Activated CD4-positive, alpha-beta T cell treated with anti-CD3 and anti-CD28 coated beads for 24 hours (primary cell): ENCODE results near the gene ELAVL1.
"Not testable (repeated sequence)": the region's sequence is repeated elsewhere in the genome, so short reads cannot be mapped to it uniquely, and the experiment has no call there.

Source experiments
- DNase-seq, 2 donors: peaks; one replicate each; pipeline ENCODE4 v3.0.0-alpha.2; 2020; ENCODE audit warnings: low read depth in 2 of 2

The ELAVL1 gene

DNA sequence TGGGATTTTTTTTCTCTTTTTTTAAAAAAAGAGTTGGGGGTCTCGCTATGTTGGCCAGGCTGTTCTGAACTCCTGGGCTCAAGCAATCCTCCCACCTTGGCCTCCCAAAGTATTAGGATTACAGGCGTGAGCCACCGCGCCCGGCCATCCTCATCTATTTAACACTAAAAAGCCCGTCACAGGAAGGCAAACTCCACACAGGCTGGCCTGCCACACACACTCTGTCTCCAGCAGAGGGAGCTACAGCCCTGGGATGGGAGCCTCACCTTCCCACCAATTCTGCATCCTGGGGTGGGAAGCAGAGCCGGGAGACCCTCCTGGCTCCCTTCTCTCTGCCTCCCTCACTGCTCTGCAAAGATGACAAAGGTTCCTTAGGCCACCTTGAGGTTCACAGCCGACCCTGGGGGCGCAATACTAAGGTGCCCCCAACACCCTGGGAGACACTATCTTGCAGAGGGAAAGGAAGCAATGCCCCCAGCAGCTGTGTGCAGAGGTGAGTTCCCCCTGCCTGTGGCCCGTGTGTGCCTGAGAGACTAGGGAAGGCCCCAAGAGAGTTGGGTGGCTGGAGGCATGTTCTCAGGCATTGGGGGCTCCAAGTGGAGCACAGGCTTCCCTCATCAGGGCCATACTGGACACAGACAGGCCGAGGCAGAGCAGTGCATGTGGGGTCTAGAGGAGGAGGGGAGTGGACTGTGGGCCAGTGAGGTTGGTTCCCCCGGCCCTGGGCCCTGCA is 34.6 kb downstream of the ELAVL1 start:
- peak in 1 of 2 donors; percentile 22 for DNase-seq

DNA sequence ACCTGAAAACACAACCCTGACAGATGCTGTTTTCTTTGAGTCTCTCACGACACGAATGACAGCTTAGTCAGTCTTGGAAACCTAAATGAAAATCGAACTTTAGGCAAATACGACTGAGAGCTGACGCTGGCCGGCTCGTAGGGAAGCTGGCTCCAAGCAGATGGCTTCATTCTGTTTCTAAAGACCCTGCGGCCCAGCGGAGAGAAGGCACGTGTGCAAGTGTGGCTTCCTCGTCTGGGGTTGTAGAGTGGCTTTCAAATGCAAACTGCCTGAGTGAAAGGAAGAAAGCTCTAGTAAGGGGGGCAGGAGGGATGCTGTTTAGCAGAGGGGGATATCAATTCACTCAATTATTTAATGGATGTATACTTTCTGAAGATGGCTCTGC is 35.9 kb downstream of the ELAVL1 start:
- DNase-seq: no peak

DNA sequence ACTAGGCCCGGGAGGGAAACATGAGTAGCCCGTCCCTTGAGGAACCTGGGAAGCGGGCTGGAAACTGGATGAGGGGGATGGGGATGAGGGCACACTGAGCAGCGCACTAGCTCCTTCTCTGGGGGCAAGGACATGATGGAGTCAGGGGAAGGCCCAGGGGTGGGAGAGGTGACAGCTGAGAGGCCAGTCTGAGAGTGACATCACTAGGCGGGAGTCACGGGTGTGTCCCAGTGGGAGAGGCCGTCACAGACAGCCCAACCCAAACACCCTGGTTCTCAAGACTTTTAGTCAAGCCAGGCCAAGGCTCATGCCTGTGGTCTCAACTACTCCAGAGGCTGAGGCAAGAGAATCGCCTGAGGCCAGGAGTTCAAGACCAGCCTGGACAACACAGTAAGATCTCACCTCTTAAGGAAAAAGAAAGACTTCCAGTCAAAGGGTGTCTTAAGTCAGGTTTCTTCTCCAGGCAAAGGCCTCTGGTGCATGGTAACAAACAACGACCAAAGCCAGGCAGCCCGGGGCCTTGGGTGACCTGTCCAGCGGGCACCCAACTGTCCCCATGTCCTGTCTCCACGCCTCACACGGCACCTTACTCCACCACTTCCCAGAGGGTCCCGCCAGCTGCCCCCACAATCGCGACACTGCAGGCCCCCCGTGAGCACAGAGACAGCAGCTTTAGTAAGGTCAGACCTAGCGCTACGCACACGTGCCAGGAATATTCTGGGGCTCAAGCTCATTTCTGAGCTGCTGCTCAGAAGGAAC is 36.5 kb downstream of the ELAVL1 start:
- DNase-seq: no peak

DNA sequence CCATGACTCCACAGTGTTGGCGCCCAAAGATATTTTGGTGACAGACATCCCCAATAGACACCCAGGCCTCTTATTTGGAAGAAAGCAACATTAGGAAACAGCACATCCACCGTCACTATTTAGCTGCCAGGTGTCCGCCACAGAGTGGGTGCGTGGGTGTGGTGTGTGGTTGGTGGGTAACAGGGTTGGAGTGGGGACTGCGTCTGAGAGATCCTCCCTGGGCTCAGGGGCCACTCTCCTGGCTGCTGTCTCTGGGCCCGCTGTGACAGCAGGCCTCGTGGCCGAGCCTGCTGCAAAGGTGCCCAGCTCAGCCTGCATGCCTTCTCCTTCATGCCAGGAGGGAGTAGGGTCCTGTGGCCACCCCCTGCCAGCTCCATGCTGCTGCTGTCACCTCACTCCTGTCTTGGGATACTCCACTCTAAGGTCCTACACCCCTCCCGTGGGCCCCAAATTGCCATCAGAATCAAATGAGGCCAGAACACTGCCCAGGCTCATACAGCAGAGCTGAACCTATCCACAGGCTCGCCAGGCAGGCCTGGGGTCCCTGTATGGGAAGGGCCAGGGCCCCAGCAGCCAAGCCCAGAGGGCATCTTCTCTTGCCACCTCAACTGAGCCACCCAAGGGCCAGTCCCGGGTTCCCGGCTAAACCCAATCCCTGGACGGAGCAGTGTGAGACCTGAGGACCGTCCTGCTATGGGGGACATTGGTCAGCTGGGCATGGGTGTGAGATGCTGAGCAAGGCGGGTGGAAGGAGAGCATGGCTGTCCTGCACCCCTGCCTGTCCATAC is 37.2 kb downstream of the ELAVL1 start:
- DNase-seq: no peak

DNA sequence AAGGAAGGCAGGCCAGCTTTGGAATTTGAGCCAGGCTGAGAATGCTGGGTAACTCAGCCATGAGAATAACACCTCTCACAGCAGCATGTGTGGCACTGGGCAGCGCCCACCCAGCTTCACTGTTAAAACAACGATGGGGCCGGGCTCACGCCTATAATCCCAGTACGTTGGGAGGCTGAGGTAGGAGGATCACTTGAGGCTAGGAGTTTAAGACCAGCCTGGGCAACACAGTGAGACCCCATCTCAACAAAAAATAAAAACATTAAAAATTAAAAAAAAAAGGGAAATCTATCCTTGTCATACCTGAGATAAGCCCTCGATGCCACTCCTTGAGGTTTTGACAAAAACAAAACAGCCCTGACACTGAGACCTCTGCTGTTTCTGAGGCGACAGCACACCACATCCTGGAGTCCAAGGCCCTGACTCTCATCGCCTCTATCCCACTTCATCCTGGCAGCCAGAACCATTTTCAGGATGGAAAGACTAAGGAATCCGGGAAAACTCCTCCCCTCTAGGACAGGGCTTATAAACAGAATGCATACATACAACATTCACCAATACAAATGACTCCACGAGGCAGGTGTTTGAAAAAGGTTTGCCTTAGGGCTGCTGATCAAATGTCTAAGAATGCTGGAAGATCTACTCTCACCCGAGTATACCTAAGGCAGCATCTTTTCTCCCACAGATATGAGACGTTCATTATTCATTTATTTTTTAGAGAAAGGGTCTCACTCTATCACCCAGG is 39.3 kb downstream of the ELAVL1 start:
- no peak for DNase-seq

DNA sequence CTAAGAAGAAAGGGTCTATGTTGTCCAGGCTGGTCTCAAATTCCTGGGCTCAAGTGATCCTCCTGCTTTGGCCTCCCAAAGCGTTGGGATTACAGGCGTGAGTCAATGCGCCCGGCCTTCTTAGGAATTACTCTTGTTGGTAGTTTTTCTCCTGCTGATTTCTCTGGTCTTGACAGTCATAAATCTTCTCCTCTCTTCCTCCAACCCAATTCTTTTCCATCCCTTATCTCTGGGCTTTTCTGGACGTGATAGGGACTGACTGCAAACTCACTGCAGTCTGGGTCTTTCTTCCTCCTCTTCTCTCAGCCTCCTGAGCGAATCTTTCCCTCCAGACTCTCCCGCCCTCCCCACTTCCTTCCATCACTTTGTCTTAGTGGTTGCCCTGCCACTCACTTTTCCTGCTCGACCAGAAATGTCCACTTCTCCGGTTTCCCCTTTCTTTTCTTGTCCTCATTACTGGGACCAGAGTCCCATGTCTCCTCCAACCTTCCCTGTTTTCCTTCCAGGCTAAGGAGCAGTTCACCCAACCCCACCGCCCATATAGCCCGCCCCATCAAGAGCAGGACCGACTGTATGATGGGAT is 40.1 kb downstream of the ELAVL1 start:
- no peak for DNase-seq

DNA sequence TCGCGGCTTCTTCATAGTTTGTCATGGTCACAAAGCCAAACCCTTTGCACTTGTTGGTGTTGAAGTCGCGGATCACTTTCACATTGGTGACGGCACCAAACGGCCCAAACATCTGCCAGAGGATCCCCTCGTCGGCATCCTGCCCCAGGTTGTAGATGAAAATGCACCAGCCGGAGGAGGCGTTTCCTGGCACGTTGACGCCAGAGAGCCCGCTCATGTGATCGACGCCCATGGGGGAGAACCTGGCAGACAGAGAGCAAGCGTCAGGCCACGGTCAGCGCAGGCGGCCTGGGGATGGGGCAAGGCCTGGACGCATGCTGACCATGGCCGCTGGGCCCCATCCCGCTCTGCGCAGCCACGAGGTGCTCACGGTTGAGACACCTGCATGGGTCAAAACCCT is 41.9 kb downstream of the ELAVL1 start:
- DNase-seq: no peak

DNA sequence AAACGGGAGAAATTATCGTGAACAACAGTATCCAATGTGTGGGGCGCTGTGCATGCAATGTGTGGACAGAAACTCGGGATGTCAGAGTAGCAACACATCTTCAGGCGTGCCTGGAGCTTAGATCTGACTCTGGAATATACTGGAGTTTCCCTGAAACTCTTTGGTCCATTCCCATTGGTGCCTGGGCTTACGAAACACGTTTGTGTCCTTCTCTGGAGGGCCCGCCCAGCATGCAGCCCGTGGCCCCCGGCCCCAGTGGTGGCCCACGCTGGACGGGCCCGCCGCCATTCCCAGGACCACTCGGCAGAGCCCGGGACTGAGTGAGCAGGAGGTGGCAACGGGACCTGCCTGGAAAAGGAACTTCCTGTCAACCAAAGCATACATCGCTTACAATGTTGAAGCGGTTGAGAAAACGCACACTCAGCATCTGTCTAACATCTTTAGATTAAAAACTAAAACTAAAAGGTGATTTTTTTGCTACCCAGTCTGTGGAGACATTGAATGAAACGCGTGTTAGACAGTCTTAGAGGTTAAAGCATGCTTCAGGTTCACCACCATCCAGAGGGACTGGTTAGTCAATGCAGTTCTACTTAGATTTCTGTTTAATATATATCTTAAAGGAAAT is 42.7 kb downstream of the ELAVL1 start:
- no peak for DNase-seq

DNA sequence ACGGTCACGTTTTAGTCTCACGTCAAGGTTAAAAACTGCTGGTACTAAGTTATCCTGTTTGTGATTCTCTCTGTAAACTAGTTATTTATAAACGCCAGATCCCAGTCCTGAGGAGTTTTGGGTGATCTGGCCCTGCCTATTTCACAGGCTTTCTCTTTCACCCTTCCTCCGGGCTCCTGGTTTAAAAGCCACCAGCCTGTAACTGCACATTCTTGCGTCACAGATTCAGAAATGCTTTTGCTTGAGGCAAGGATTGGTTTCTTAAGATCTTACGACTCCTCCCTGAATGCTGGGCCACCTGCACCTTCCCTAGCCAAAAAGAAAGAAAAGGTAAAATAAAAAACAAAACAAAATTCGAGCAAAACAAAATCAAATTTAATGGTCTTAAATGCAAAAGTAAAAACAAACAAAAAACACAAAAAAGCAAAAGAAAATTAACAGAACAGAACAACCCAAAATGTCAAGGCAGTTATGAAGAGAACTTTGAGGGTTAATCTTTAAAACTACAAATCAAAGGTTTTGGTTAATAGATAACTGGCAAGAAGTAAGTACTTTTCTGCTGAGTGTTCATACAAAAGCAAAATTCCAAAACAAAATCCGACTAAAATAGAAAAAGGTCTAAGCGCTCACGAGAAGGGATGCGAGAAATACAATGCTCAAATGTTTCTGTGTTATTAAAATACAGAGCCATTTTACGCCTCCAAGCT is 43.4 kb downstream of the ELAVL1 start:
- no peak for DNase-seq

DNA sequence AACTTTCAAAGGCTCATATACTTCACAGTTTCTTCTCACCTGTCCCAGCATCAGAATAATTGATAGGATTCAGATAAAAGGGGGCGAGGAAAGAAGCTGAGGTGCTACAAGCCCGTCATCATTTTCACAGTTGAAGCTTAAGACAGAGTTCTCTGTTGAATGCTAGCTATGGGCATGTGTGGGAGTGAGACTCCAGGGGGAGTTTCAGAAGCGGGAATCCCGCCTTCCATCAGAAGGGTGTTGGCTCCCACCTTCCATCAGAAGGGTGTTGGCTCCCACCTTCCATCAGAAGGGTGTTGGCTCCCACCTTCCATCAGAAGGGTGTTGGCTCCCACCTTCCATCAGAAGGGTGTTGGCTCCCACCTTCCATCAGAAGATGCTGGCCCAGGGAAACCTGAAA is 44.4 kb downstream of the ELAVL1 start:
- DNase-seq: not testable (repeated sequence)

DNA sequence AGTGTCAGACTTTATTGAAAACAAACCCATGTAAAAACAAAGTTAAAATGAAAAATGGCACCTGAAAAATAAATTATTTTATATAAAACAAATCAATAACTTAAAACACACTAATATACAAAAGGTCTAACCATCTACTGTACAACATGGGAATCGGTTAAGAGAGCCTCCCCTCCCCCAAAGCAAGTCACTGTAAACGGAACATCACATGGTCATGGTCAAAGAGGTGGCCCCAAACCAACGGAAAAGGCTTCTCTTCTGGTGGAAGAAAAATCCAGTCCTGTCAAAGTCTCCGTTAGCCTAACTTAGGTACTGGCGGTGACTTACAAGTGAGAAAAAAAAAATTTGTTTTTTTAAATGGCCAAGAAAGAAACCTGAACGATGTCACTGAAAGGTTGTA is 46.2 kb downstream of the ELAVL1 start:
- DNase-seq: no peak

DNA sequence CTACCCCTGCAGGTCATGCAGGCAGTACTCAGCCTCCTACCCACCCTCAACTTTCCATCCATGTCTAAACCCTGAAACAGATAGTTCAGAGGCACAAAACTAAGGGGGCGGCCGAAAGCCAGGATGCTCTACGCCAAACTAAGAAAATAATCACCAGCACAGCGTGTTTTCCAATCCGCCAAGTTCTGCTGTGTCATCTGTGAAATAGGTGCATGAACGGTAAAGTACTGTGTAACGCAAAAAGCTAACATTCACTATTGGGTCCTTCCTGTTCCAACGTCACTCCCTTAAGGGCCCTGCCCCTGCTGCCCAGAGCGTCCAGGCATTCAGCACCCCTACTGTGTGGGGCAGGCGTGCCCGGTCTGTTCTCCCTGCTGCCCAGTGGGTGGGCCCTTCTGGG is 49.7 kb downstream of the ELAVL1 start:
- DNase-seq: no peak

DNA sequence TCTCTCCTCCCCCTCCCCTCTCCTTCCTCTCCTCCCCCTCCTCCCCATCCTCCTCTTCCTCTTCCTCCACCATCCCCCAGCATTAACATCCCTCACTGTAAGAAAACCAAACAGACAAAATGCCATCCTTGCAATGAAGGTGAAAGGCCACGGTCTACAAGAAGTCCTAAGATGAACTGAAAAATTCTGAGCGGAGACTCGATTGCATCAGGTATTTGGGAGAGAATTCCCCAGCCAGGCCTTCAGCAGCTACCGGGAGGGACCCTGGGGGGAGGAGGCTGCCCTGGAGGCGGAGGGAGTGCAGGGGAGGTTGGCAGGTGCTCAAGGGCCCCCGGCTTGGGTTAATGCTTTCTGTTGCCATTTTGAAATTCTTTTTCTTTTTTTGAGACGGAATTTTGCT is 51.9 kb downstream of the ELAVL1 start:
- no peak for DNase-seq

DNA sequence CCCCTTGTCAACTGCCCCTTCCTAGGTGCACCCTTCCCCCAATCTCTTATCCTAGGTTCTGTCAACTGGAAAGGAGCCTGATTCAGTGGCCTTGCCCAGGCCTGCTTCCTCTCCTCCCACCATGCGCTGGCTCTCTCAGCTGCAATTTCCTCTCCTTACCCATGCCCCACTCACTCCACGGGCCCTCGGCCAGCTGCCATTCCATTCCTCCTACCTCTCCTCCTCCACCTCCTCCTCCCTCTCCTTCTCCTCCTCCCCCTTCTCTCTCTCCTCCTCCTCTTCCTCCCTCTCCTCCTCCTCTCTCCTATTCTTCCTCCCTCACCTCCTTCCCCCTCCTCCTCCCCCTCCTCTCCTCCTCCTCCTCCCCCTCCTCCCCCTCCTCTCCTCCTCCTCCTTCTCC is 52.4 kb downstream of the ELAVL1 start:
- no peak for DNase-seq

DNA sequence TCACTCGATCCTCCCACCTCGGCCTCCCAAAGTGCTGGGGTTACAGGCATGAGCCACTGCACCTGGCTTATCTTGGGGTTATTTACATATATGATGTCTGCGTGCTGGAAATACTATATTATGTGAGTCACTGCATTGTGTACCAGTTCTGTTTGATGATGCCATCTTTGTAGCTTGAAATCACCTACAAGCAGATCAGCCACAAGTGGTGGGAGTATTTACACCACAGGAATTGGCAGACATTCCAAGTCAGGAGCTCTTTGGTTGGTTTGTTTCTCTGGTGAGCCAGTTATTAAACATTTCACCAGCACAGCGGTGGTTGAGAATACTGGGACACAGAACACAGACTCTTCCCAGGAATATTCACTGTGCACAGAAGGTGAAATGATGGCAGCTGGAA is 57.5 kb downstream of the ELAVL1 start:
- no peak for DNase-seq

DNA sequence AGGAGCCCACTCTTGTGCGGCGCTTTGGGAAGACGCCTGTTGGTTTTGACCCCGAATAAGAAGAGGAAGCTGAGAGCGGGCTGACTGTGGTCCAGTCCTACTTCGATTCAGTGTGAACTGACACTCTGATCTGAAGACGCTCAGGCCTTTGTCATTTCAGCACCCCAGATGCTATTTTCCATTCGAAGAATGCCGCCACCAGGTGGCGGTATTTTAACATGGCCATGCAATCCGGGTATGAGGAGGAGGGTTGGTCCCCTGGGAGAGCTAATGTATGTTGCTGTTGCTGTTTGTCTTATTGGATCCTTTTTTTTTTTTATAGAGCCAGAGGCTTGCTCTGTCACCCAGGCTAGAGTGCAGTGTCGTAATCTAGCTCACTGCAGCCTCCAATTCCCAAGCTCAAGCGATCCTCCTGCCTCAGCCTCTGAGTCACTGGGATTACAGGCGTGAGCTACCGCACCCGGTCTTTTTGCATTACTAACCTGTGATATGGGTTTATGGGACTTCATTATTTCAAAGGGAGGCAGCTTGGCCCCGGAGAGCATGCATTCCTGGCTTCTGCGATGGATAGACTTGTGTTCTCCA is 61.2 kb downstream of the ELAVL1 start:
- DNase-seq: peak; percentile 81 to 86

DNA sequence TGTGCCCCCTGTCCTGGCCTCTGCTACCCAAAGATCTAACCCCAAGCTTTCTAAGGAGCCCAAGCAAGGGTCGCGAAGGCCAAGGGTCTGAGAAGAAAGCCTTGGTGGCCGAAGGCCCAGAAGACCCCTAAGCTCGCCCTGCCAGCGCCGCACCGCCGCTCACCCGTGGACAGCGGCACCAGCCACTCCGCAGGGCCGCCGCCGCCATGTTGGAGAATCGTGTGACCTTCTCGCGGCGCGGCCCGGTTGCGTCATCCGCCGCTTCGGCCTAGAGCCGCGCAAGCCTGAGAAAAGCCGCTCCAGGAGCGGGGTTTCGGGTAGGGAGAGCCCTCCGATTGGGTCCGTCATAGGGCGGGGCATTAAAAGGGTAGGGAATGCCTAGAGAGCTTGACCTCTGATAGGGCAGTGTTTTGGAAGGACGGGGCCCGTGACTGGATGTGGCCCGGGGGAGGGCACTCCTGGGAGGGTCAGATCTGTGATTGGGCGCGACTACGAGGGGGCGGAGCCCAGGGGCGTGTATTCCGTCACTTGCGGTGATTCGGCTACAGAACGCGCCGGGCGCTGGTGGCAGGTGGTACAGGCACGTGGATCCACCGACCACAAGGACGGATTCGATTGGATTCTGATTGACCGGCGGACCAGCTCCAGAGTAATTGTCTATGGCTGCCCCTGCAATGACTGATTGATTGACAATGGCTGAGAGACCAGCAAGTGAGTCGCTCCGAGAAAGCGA is 61.8 kb downstream of the ELAVL1 start, which contains the start of gene TIMM44:
TIMM44 (minus strand) TSS at position 223 of the 733 bp plus-strand sequence; CDS start at position 208, 15 bp downstream.
- peak; percentile 96 to 97 for DNase-seq

DNA sequence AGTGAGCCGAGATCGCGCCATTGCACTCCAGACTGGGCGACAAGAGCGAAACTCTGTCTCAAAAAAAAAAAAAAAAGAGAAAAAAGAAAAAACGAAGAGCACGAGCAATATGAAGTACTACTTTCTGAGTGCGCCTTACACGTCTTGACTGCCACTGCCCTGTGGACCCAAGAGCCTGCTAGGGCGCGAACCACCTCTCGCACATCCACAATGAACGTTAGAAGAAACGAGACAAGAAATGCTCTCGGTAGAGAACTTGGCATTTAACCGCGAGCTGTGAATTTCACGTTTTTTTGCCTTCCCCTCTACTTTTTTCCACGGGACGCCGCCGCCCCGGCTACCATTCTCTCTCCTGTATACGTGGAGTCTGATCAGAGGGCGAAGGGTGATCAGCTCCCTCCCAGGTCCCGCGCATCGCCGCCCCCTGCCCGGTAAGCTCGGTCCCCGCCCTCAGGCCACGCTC is 62.4 kb downstream of the ELAVL1 start:
- DNase-seq: no peak
